ENCODE results near the gene SNRNP70. TPM values are rescaled to one million over a fixed set of nuclear protein-coding genes. Genes with fewer than 3 reads are reported as not detected.
"Not testable (repeated sequence)": the region's sequence is repeated elsewhere in the genome, so short reads cannot be mapped to it uniquely, and the experiment has no call there.

Gene SNRNP70
- total and polyA plus RNA-seq, 2 donors = 166 to 191 TPM

DNA sequence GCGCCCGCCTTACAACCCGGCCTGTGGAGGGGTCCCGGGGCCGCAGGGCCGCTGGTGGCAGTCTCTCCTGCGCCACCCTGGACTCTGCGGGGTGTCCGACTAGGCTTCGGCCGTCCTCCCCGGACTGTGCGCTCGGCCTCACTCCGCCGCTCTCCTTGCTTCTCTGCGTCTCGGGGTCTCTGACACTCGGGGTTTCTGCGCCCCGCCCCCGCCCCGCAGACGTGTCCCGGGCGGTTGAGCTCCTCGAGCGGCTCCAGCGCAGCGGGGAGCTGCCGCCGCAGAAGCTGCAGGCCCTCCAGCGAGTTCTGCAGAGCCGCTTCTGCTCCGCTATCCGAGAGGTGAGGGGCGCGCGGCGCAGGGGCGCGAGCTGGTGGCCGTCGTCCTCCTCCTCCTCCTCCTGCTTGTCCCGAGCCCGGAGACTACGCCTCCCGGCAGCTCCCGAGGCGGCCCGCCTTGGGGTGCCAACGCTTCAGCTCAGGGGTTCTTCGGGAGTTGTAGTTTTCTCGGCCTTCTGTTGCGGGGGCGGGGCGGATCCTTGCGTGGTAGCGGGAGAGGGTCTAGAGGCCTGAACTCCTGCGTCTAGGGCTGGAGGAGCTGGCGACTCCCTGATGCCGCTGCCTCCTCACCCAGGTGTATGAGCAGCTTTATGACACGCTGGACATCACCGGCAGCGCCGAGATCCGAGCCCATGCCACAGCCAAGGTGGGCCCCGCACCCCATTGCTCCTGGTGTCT is 29.5 kb downstream of the SNRNP70 start:
- 6% methylated on average over 68 of the region's 68 CpGs for WGBS
- peak; percentile 51 for DNase-seq (ENCODE audit: extremely low spot score)
- no peaks in the 10 kb centered on the region for H3K4me1 ChIP-seq (ENCODE audit: insufficient read depth)

GRCh38 chr19:49116544-49116943 is 31.3 kb downstream of the SNRNP70 start:
- DNase-seq (ENCODE audit: extremely low spot score) = no peak
- no peak overlapping the region for H3K4me3 ChIP-seq (ENCODE audit: low read depth, low read length)
- no peak overlapping the region for H3K27ac ChIP-seq (ENCODE audit: low read depth)
- 54% methylated on average over 1 of the region's 1 CpG for WGBS
- no peaks in the 10 kb centered on the region for H3K36me3 ChIP-seq (ENCODE audit: insufficient read depth)
- H3K4me1 ChIP-seq (ENCODE audit: insufficient read depth) = no peaks in the 10 kb centered on the region

More for the DNA sequence above, 29.5 kb downstream of the SNRNP70 start:
- H3K36me3 ChIP-seq (ENCODE audit: insufficient read depth) = no peaks in the 10 kb centered on the region
- peak overlapping the region; percentile 81 for H3K4me3 ChIP-seq (ENCODE audit: low read depth, low read length)
- H3K27ac ChIP-seq (ENCODE audit: low read depth) = no peak overlapping the region

- Histone ChIP-seq H3K36me3 (ENCODE audit: insufficient read depth) (no peaks in the 10 kb centered on the region), H3K4me1 (ENCODE audit: insufficient read depth) (no peaks in the 10 kb centered on the region), H3K27ac (ENCODE audit: low read depth) (peak overlapping the region; percentile 96), H3K4me3 (ENCODE audit: low read depth, low read length) (peak overlapping the region; percentile 50)
- 68% methylated on average over 26 of the region's 26 CpGs for WGBS
- no peak for DNase-seq (ENCODE audit: extremely low spot score)
These were observed 32.7 kb downstream of the SNRNP70 start for GRCh38 chr19:49117677-49118564.

GRCh38 chr19:49118565-49119410 is 33.5 kb downstream of the SNRNP70 start, which contains the start of gene C19orf73:
TSS of gene C19orf73 (minus strand) at chr19:49119143. CDS start at chr19:49119022, 121 bp downstream.
- peak within 1 kb of the TSS; percentile 50 for H3K4me3 ChIP-seq (ENCODE audit: low read depth, low read length)
- peak; percentile 82 for DNase-seq (ENCODE audit: extremely low spot score)
- no peaks in the 10 kb centered on the region for H3K36me3 ChIP-seq (ENCODE audit: insufficient read depth)
- no peaks in the 10 kb centered on the region for H3K4me1 ChIP-seq (ENCODE audit: insufficient read depth)
- H3K27ac ChIP-seq (ENCODE audit: low read depth) = peak within 1 kb of the TSS; percentile 96
- WGBS = under 1% methylated on average over 85 of the region's 85 CpGs

- H3K4me1 ChIP-seq (ENCODE audit: insufficient read depth) = no peaks in the 10 kb centered on the region
- no peak for DNase-seq (ENCODE audit: extremely low spot score)
- under 1% methylated on average over 90 of the region's 90 CpGs for WGBS
These were observed 34.4 kb downstream of the SNRNP70 start, which contains the start of gene PPFIA3 for GRCh38 chr19:49119411-49120324. TSS of gene PPFIA3 (plus strand) at chr19:49119544. CDS start at chr19:49127874, 8,330 bp downstream.

DNA sequence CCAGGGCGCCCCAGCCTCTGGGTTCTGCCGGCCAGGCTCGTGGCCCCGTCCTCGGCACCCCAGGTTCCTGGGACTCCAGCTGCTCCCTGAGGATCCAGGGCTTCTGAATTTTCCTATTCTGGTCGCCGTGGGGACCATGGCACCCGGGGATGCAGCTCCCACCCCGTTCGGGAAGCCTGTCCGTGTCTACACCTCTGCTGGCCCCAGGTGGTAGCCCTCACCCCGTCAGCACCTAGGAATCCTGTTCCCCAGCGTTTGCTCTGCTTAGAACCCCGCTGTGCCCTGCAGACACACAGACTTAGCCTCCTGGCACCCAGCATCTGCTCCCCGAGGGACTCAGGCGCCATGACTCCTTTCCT is 35.1 kb downstream of the SNRNP70 start:
- no peaks in the 10 kb centered on the region for H3K36me3 ChIP-seq (ENCODE audit: insufficient read depth)
- WGBS = 13% methylated on average over 16 of the region's 16 CpGs

More at GRCh38 chr19:49119411-49120324, 34.4 kb downstream of the SNRNP70 start, which contains the start of gene PPFIA3:
- no peaks in the 10 kb centered on the region for H3K36me3 ChIP-seq (ENCODE audit: insufficient read depth)
- peak within 1 kb of the TSS; percentile 50 for H3K4me3 ChIP-seq (ENCODE audit: low read depth, low read length)
- peak within 1 kb of the TSS; percentile 96 for H3K27ac ChIP-seq (ENCODE audit: low read depth)

GRCh38 chr19:49120868-49121267 is 35.6 kb downstream of the SNRNP70 start:
- no peak overlapping the region for H3K4me3 ChIP-seq (ENCODE audit: low read depth, low read length)
- no peak overlapping the region for H3K27ac ChIP-seq (ENCODE audit: low read depth)
- H3K36me3 ChIP-seq (ENCODE audit: insufficient read depth) = no peaks in the 10 kb centered on the region
- 91% methylated on average over 2 of the region's 2 CpGs for WGBS
- H3K4me1 ChIP-seq (ENCODE audit: insufficient read depth) = no peaks in the 10 kb centered on the region
- no peak for DNase-seq (ENCODE audit: extremely low spot score)

More for the DNA sequence above, 35.1 kb downstream of the SNRNP70 start:
- Histone ChIP-seq H3K27ac (ENCODE audit: low read depth) (no peak overlapping the region), H3K4me1 (ENCODE audit: insufficient read depth) (no peaks in the 10 kb centered on the region), H3K4me3 (ENCODE audit: low read depth, low read length) (no peak overlapping the region)
- DNase-seq (ENCODE audit: extremely low spot score) = no peak

DNA sequence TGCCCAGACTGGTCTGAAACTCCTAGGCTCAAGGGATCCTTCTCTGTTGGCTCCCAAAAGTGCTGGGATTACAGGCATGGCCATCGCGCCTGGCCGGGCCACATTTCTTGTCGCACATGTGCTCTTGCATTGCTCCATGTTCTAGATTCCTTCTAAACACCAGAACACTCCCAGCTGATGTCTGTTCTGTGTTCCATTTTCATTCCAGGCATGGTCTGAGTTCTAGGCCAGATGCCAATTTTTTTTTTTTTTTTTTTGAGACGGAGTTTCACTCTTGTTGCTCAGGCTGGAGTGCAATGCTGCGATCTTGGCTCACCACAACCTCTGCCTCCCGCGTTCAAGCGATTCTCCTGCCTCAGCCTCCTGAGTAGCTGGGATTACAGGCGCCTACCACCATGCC is 36.6 kb downstream of the SNRNP70 start:
- H3K4me3 ChIP-seq (ENCODE audit: low read depth, low read length); H3K36me3 ChIP-seq (ENCODE audit: insufficient read depth); DNase-seq (ENCODE audit: extremely low spot score); H3K27ac ChIP-seq (ENCODE audit: low read depth); H3K4me1 ChIP-seq (ENCODE audit: insufficient read depth): not testable (repeated sequence)
- 80% methylated on average over 10 of the region's 10 CpGs for WGBS

DNA sequence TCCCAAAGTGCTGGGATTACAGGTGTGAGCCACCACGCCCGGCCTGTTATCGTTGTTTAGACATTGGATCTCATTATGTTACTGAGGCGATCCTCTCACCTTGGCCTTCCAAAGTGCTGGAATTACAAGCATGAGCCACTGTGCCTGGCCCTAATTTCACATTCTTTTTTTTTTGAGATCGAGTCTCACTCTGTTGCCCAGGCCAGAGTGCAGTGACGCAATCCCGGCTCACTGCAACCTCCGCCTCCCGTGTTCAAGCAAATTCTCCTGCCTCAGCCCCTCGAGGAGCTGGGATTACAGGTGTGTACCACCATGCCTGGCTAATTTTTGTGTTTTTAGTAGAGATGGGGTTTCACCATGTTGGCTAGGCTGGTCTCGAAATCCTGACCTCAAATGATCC is 38.0 kb downstream of the SNRNP70 start:
- not testable (repeated sequence) for H3K36me3 ChIP-seq (ENCODE audit: insufficient read depth); H3K4me3 ChIP-seq (ENCODE audit: low read depth, low read length); DNase-seq (ENCODE audit: extremely low spot score); H3K4me1 ChIP-seq (ENCODE audit: insufficient read depth); H3K27ac ChIP-seq (ENCODE audit: low read depth)
- 89% methylated on average over 11 of the region's 11 CpGs for WGBS

DNA sequence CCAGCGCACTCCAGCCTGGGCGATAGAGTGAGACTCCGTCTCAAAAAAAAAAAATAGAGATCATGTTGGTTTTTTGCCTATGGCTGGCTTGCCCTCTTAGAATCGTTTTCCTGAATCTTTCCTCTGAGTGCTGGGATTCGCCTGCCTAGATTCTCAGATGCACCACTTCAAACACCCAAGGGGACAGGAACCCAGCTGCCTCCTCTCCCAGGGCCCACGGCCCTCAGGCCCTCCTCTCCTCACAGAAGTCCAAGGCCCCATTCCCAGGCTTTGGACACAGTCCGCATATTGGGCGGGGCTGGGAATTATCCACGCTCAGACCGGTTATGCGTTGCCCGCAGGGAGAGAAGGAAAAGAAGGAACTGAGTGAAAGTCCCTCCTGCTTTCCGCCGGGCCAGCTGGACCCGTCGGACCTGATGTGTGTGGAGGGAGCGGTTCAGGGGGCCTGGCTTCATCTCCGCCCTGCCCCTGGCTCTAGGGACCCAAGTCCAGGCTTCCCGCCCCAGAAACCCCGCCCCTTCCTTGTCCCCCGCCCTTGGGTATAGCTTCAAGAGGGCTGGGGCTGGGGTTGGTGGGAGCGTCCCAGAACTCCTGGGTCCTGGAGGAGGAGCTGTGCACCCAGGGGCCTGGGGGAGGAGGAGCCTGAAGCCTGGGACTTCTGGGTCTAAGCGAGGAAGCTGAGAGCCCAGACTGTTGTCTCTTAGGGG is 39.9 kb downstream of the SNRNP70 start:
- WGBS = 29% methylated on average over 23 of the region's 23 CpGs
- no peaks in the 10 kb centered on the region for H3K4me1 ChIP-seq (ENCODE audit: insufficient read depth)

DNA sequence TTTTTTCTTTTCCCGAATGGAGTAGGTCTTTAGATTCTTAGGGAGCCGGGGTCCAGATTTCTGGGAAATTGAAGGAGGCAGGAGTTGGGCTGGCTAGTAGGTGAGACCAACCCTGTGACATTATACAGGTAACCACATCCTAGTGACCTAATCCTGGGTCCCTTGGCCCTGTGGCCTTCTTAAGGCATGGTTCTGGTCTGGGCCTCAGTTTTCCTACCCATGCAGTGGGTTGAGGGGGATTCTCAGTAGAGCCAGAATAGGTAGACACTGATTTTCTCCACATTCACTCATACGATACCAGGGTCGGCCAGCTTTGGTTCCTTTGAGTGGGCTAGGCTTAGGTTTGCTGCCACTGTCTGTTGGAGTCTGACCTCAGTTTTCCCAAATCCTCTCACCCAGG is 41.3 kb downstream of the SNRNP70 start:
- Histone ChIP-seq H3K27ac (ENCODE audit: low read depth) (no peak overlapping the region), H3K36me3 (ENCODE audit: insufficient read depth) (no peaks in the 10 kb centered on the region), H3K4me3 (ENCODE audit: low read depth, low read length) (no peak overlapping the region), H3K4me1 (ENCODE audit: insufficient read depth) (no peaks in the 10 kb centered on the region)
- WGBS = 79% methylated on average over 4 of the region's 4 CpGs
- no peak for DNase-seq (ENCODE audit: extremely low spot score)

More for the DNA sequence above, 39.9 kb downstream of the SNRNP70 start:
- no peak overlapping the region for H3K4me3 ChIP-seq (ENCODE audit: low read depth, low read length)
- no peak for DNase-seq (ENCODE audit: extremely low spot score)
- no peaks in the 10 kb centered on the region for H3K36me3 ChIP-seq (ENCODE audit: insufficient read depth)
- no peak overlapping the region for H3K27ac ChIP-seq (ENCODE audit: low read depth)

DNA sequence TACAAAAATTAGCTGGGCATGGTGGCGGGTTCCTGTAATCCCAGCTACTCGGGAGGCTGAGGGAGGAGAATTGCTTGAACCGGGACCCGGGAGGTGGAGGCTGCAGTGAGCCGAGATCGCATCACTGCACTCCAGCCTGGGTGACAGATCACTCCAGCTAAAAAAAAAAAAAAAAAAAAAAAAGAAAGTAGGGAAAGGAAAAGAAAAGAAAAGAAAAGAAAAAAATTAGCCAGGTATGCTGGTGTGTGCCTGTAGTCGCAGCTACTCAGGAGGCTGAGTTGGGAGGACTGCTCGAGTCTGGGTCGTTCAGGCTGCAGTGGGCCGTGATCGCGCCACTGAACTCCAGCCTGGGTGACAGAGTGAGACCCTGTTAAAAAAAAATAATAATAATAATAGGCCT is 42.0 kb downstream of the SNRNP70 start:
- not testable (repeated sequence) for DNase-seq (ENCODE audit: extremely low spot score); H3K36me3 ChIP-seq (ENCODE audit: insufficient read depth); H3K4me1 ChIP-seq (ENCODE audit: insufficient read depth); H3K27ac ChIP-seq (ENCODE audit: low read depth); H3K4me3 ChIP-seq (ENCODE audit: low read depth, low read length)
- 96% methylated on average over 12 of the region's 12 CpGs for WGBS

Measured in urinary bladder (tissue), 4 donors.